Breast epithelium (tissue), 3 donors: ENCODE data around the gene HRC.

Experiments
- CTCF ChIP-seq, 3 donors: fragments of 450-650 bp; IDR thresholded peaks; one replicate each; pipeline ENCODE4 v1.5.1; 2016 to 2017; ENCODE audit warnings: antibody characterized with exemption in 3 of 3, mild to moderate bottlenecking in 3 of 3, moderate library complexity in 3 of 3
- POLR2A ChIP-seq: fragments of 450-650 bp; IDR thresholded peaks from one replicate; pipeline ENCODE4 v1.6.1; 2016; ENCODE audit warnings: antibody characterized with exemption, mild to moderate bottlenecking, moderate library complexity
- POLR2AphosphoS5 ChIP-seq, 3 donors: sonication (generic); formaldehyde crosslinking; IDR thresholded peaks; one replicate each; pipeline ENCODE4 v1.6.1; 2017; ENCODE audit warnings: antibody characterized with exemption in 3 of 3

- TF ChIP-seq CTCF (IDR thresholded peaks at IDR 0.05) (no peak), POLR2AphosphoS5 (IDR thresholded peaks at IDR 0.05) (no peak), POLR2A (no peak)
These were observed 43.8 kb downstream of the HRC start for GRCh38 chr19:49111218-49111998.
